RWPE2 (cell line): ENCODE results near the gene ERCC6L.

Experiments used
- ATAC-seq: fragments of 200-7000 bp; cut with Tn5 transposase; 3 replicates; pipeline ENCODE4 v1.9.1; 2021; ENCODE audit warnings: low read depth
- DNase-seq: peaks from one replicate; pipeline ENCODE4 v3.0.0-alpha.2; 2020; ENCODE audit warnings: low spot score
- H3K27ac ChIP-seq: fragments of 450-650 bp; 2 replicates; pipeline ENCODE4 v1.5.1; 2017; ENCODE audit warnings: mild to moderate bottlenecking; ENCODE audit not compliant: poor library complexity, severe bottlenecking
- H3K27me3 ChIP-seq: fragments of 250-450 bp; sonication (Bioruptor Pico); 2 replicates; pipeline ENCODE4 v1.5.1; 2021; ENCODE audit warnings: mild to moderate bottlenecking, moderate library complexity; ENCODE audit not compliant: insufficient read depth, poor library complexity, severe bottlenecking
- H3K36me3 ChIP-seq: fragments of 250-450 bp; sonication (Bioruptor Pico); 2 replicates; pipeline ENCODE4 v1.5.1; 2020; ENCODE audit warnings: low read depth, mild to moderate bottlenecking, moderate library complexity
- H3K4me1 ChIP-seq: fragments of 250-450 bp; sonication (Bioruptor Pico); 2 replicates; pipeline ENCODE4 v1.5.1; 2021; ENCODE audit warnings: mild to moderate bottlenecking, moderate library complexity; ENCODE audit not compliant: insufficient read depth, poor library complexity, severe bottlenecking
- H3K4me3 ChIP-seq: fragments of 250-450 bp; sonication (Bioruptor Pico); 2 replicates; pipeline ENCODE4 v1.5.1; 2021; ENCODE audit warnings: mild to moderate bottlenecking, moderate library complexity; ENCODE audit not compliant: severe bottlenecking
- H3K9me3 ChIP-seq: fragments of 250-450 bp; sonication (Bioruptor Pico); 2 replicates; pipeline ENCODE4 v1.5.1; 2021; ENCODE audit warnings: mild to moderate bottlenecking, moderate library complexity; ENCODE audit not compliant: severe bottlenecking
- CTCF ChIP-seq: fragments of 450-650 bp; IDR thresholded peaks from one replicate; pipeline ENCODE4 v1.5.1; 2017; ENCODE audit warnings: mild to moderate bottlenecking, moderate library complexity; ENCODE audit not compliant: poor library complexity, severe bottlenecking

The ERCC6L gene

GRCh38 chrX:72238721-72239475, at the start of gene ERCC6L:
TSS of gene ERCC6L (minus strand) at chrX:72239027. CDS start at chrX:72238911, 116 bp downstream.
- H3K9me3 ChIP-seq: no peaks in the 10 kb centered on the region
- ATAC-seq (peak; percentile 95), DNase-seq (peak; percentile 84)
- no peaks in the 10 kb centered on the region for H3K27me3 ChIP-seq
- peak within 1 kb of the TSS; percentile 53 for H3K27ac ChIP-seq
- H3K4me1 ChIP-seq: no peaks in the 10 kb centered on the region
- H3K36me3 ChIP-seq: peaks cover 3% of the 10 kb centered on the region; the same call in 1 of the 2 replicates
- H3K4me3 ChIP-seq: peak within 1 kb of the TSS; percentile 70
- no peak for TF ChIP-seq CTCF

GRCh38 chrX:72282302-72282701, 43.5 kb upstream of the ERCC6L start:
- DNase-seq: no peak
- TF ChIP-seq CTCF: no peak
- no peaks in the 10 kb centered on the region for H3K9me3 ChIP-seq
- H3K27ac ChIP-seq: no peak overlapping the region
- no peak overlapping the region for H3K4me3 ChIP-seq
- H3K36me3 ChIP-seq: no peaks in the 10 kb centered on the region
- H3K4me1 ChIP-seq: no peaks in the 10 kb centered on the region
- H3K27me3 ChIP-seq: no peaks in the 10 kb centered on the region
- ATAC-seq: no peak

GRCh38 chrX:72280321-72280845, 41.6 kb upstream of the ERCC6L start:
- no peak overlapping the region for H3K4me3 ChIP-seq
- DNase-seq (no peak), ATAC-seq (peak; percentile 25; the same call in 1 of the 3 replicates)
- no peaks in the 10 kb centered on the region for H3K9me3 ChIP-seq
- peaks cover 14% of the 10 kb centered on the region for H3K36me3 ChIP-seq
- H3K27me3 ChIP-seq: no peaks in the 10 kb centered on the region
- H3K4me1 ChIP-seq: peaks cover 1% of the 10 kb centered on the region
- no peak overlapping the region for H3K27ac ChIP-seq
- no peak for TF ChIP-seq CTCF

- DNase-seq (no peak), ATAC-seq (no peak)
- Histone ChIP-seq H3K27me3 (no peaks in the 10 kb centered on the region), H3K4me3 (peak overlapping the region; percentile 85), H3K4me1 (peaks cover 30% of the 10 kb centered on the region), H3K36me3 (peaks cover 53% of the 10 kb centered on the region), H3K9me3 (no peaks in the 10 kb centered on the region), H3K27ac (peak overlapping the region; percentile 70)
- TF ChIP-seq CTCF: no peak
Measured at GRCh38 chrX:72276478-72276953, 37.7 kb upstream of the ERCC6L start.

GRCh38 chrX:72274526-72274925, 35.7 kb upstream of the ERCC6L start:
- no peaks in the 10 kb centered on the region for H3K9me3 ChIP-seq
- no peak for TF ChIP-seq CTCF
- H3K4me3 ChIP-seq: peak overlapping the region; percentile 85
- peak overlapping the region; percentile 70 for H3K27ac ChIP-seq
- DNase-seq (no peak), ATAC-seq (no peak)
- no peaks in the 10 kb centered on the region for H3K27me3 ChIP-seq
- peaks cover 71% of the 10 kb centered on the region for H3K36me3 ChIP-seq
- H3K4me1 ChIP-seq: peaks cover 42% of the 10 kb centered on the region
